PC-3 (cell line): ENCODE results near the gene PAFAH1B2. TPM values are rescaled to one million over a fixed set of nuclear protein-coding genes. Genes with fewer than 3 reads are reported as not detected.

Source experiments
- ATAC-seq: fragments of 200-7000 bp; cut with Tn5 transposase; 2 replicates; pipeline ENCODE4 v1.9.1; 2020; ENCODE audit warnings: mild to moderate bottlenecking, moderate library complexity
- BruUV-seq: library from RNA; stranded (reverse); fragments of 400-500 nt; replicated peaks from 2 replicates; lab custom pipeline; 2021; lab: Mats Ljungman, UMichigan
- CTCF ChIA-PET: fragments of 300-600 bp; sonication (Branson Sonifier 250); formaldehyde crosslinking; loops from one replicate; lab custom pipeline; 2022; ENCODE audit warnings: antibody characterized with exemption; lab: Charles Lee
- POLR2A ChIA-PET: fragments of 300-600 bp; sonication (Branson Sonifier 250); formaldehyde crosslinking; loops from one replicate; lab custom pipeline; 2022; ENCODE audit warnings: antibody characterized with exemption; ENCODE audit not compliant: unreplicated experiment; lab: Charles Lee
- DNase-seq: peaks from one replicate; pipeline ENCODE4 v3.0.0-alpha.2; 2015
- H2AFZ ChIP-seq: fragments of 300-600 bp; sonication (generic); 2 replicates; pipeline ENCODE4 v1.6.0; 2016; ENCODE audit warnings: antibody characterized with exemption, low read length
- H3F3A ChIP-seq: fragments of 300-600 bp; sonication (generic); one replicate; pipeline ENCODE4 v1.6.0; 2017; ENCODE audit warnings: antibody characterized with exemption, low read length, control low read depth, mild to moderate bottlenecking; ENCODE audit not compliant: unreplicated experiment
- H3K27ac ChIP-seq: fragments of 300-600 bp; sonication (generic); 2 replicates; pipeline ENCODE4 v1.5.1; 2016; ENCODE audit warnings: mild to moderate bottlenecking, low read length
- H3K27me3 ChIP-seq: fragments of 300-600 bp; sonication (generic); 2 replicates; pipeline ENCODE4 v1.6.1; 2016; ENCODE audit warnings: low read length, mixed read lengths
- H3K36me3 ChIP-seq: fragments of 300-600 bp; sonication (generic); 2 replicates; pipeline ENCODE4 v1.6.1; 2016; ENCODE audit warnings: low read depth, mixed run types, low read length, mixed read lengths
- H3K4me1 ChIP-seq: fragments of 300-600 bp; sonication (generic); 2 replicates; pipeline ENCODE4 v1.5.1; 2016; ENCODE audit warnings: low read length; ENCODE audit not compliant: insufficient read depth
- H3K4me2 ChIP-seq: fragments of 300-600 bp; sonication (generic); 2 replicates; pipeline ENCODE4 v1.6.0; 2016; ENCODE audit warnings: low read length
- H3K4me3 ChIP-seq: fragments of 300-600 bp; sonication (generic); 2 replicates; pipeline ENCODE4 v1.5.1; 2016; ENCODE audit warnings: mild to moderate bottlenecking, low read length, mixed read lengths
- H3K79me2 ChIP-seq: fragments of 300-600 bp; sonication (generic); 2 replicates; pipeline ENCODE4 v1.6.1; 2017; ENCODE audit warnings: low read length, mixed read lengths
- H3K9ac ChIP-seq: fragments of 300-600 bp; sonication (generic); 2 replicates; pipeline ENCODE4 v1.6.0; 2016; ENCODE audit warnings: mild to moderate bottlenecking, low read length
- H3K9me2 ChIP-seq: fragments of 300-600 bp; sonication (generic); replicated peaks from 2 replicates; pipeline ENCODE4 v1.6.1; 2016; ENCODE audit warnings: mixed run types, low read length, mixed read lengths
- H3K9me3 ChIP-seq: fragments of 300-600 bp; sonication (generic); 2 replicates; pipeline ENCODE4 v1.6.1; 2016; ENCODE audit warnings: low read length, mixed read lengths
- H4K20me1 ChIP-seq: fragments of 300-600 bp; sonication (generic); 2 replicates; pipeline ENCODE4 v1.6.1; 2016; ENCODE audit warnings: low read length, mixed read lengths
- EZH2 ChIP-seq: fragments of 300-600 bp; sonication (generic); IDR thresholded peaks from one replicate; pipeline ENCODE4 v1.6.1; 2017; ENCODE audit warnings: antibody characterized with exemption, mild to moderate bottlenecking, low read length; ENCODE audit not compliant: unreplicated experiment
- EZH2phosphoT487 ChIP-seq: fragments of 300-600 bp; sonication (generic); IDR thresholded peaks from 2 replicates; pipeline ENCODE4 v1.6.1; 2018; ENCODE audit warnings: mild to moderate bottlenecking, antibody characterized with exemption, low read length, borderline replicate concordance
- intact Hi-C: fragments of 100-400 bp; cut with micrococcal nuclease; formaldehyde crosslinking; loops from 2 replicates; pipeline ENCODE4 v1.9.0; 2023
- total RNA-seq: library from RNA; depleted of rRNA; stranded (reverse); fragments of >200 nt; gene quantifications from 2 replicates; pipeline ENCODE4 v1.2.3, GENCODE V29; 2014
- TF ChIP-seq, protein P1 (sequence below): fragments of 300-600 bp; sonication (generic); conservative IDR thresholded peaks from 2 replicates; pipeline ENCODE4 v1.5.1; 2017; ENCODE audit warnings: antibody characterized with exemption, low read depth, mild to moderate bottlenecking, low read length

Gene PAFAH1B2
- total RNA-seq, 1 experiment from 2014 or later: 91.6 TPM

DNA sequence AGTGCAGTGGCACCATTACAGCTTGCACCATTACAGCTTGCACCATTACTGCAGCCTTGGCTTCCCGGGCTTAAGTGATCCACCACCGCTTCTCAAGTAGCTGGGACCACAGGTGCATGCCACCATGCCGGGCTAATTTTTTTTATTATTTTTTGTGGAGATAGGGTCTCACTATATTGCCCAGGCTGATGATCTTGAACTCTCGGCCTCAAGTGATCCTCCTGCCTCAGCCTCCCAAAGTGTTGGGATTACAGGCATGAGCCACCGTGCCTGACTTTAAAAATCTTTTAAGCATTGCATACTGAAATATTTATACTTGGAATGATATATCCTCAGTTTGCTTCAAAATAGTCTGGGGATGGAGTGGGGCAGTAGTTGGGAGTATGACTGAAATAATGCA is 10.4 kb downstream of the PAFAH1B2 start:
- Histone ChIP-seq H3F3A (no peaks in the 10 kb centered on the region), H3K9me3 (no peaks in the 10 kb centered on the region), H2AFZ (no peak overlapping the region), H3K27me3 (no peaks in the 10 kb centered on the region), H3K4me3 (no peak overlapping the region), H3K9me2 (no peaks in the 10 kb centered on the region), H3K9ac (no peak overlapping the region), H3K36me3 (peaks cover 39% of the 10 kb centered on the region; the same call in 1 of the 2 replicates), H3K79me2 (peaks cover 97% of the 10 kb centered on the region), H3K4me2 (no peak overlapping the region), H3K27ac (no peak overlapping the region), H4K20me1 (peaks cover 64% of the 10 kb centered on the region), H3K4me1 (no peaks in the 10 kb centered on the region)
- TF ChIP-seq EZH2phosphoT487: no peak
- TF ChIP-seq EZH2: no peak
- TF ChIP-seq, protein P1, sequence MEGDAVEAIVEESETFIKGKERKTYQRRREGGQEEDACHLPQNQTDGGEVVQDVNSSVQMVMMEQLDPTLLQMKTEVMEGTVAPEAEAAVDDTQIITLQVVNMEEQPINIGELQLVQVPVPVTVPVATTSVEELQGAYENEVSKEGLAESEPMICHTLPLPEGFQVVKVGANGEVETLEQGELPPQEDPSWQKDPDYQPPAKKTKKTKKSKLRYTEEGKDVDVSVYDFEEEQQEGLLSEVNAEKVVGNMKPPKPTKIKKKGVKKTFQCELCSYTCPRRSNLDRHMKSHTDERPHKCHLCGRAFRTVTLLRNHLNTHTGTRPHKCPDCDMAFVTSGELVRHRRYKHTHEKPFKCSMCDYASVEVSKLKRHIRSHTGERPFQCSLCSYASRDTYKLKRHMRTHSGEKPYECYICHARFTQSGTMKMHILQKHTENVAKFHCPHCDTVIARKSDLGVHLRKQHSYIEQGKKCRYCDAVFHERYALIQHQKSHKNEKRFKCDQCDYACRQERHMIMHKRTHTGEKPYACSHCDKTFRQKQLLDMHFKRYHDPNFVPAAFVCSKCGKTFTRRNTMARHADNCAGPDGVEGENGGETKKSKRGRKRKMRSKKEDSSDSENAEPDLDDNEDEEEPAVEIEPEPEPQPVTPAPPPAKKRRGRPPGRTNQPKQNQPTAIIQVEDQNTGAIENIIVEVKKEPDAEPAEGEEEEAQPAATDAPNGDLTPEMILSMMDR: no peak
- intact Hi-C loops: no loop called here
- ATAC-seq (no peak), DNase-seq (no peak)
- ChIA-PET POLR2A (no interaction called here), CTCF (no interaction called here)
- no TSS peak for BruUV-seq

DNA sequence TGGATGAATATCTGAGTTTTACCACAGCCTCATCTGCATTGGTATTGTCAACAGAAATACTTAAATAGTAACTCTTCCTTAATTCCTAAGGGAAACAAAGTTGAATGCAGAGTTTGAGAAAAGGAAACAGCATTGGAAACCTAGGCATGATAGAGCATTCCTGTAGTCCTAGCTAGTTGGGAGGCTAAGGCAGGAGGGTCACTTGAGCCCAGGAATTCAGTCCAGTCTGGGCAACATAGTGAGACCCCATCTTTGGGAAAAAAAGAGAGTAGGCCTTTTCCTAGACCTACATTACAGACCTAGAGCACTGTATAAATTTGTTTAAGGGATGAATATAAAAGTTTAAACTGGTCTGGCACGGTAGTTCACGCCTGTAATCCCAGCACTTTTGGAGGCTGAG is 13.4 kb downstream of the PAFAH1B2 start:
- intact Hi-C loops: no loop called here
- H3K9ac ChIP-seq: no peak overlapping the region
- BruUV-seq: no TSS peak
- no peaks in the 10 kb centered on the region for H3F3A ChIP-seq
- no peaks in the 10 kb centered on the region for H3K9me3 ChIP-seq
- ATAC-seq (no peak), DNase-seq (no peak)
- ChIA-PET CTCF (no interaction called here), POLR2A (no interaction called here)
- TF ChIP-seq, protein P1: no peak
- TF ChIP-seq EZH2phosphoT487 (no peak), EZH2 (no peak)
- peaks cover 60% of the 10 kb centered on the region for H3K36me3 ChIP-seq
- H3K9me2 ChIP-seq: no peaks in the 10 kb centered on the region
- H4K20me1 ChIP-seq: peaks cover 43% of the 10 kb centered on the region
- H3K4me1 ChIP-seq: no peaks in the 10 kb centered on the region
- H3K4me3 ChIP-seq: no peak overlapping the region
- no peak overlapping the region for H3K4me2 ChIP-seq
- peaks cover 76% of the 10 kb centered on the region for H3K79me2 ChIP-seq
- H3K27me3 ChIP-seq: no peaks in the 10 kb centered on the region
- no peak overlapping the region for H2AFZ ChIP-seq
- H3K27ac ChIP-seq: no peak overlapping the region

DNA sequence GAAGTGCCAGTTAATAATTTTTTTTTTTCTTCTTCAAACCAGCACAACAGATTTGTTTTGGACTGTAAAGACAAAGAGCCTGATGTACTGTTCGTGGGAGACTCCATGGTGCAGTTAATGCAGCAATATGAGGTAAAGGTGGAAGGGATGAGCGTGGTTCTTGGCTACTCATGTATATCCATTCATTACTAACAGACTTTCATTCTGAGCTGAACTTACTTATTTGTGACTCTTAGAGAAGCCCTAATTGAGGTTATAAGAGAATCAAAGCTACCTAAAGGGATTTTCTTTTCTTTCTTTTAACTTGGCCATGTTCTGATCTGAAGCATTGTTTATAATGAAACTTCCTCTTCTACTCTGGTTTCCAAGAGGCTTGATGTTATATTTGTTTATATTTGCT is 15.8 kb downstream of the PAFAH1B2 start:
- Histone ChIP-seq H2AFZ (no peak overlapping the region), H3K36me3 (peaks cover 62% of the 10 kb centered on the region), H3K27ac (no peak overlapping the region), H3F3A (no peaks in the 10 kb centered on the region), H3K9me3 (no peaks in the 10 kb centered on the region), H3K4me3 (no peak overlapping the region), H3K4me2 (no peak overlapping the region), H3K79me2 (peaks cover 52% of the 10 kb centered on the region), H3K9ac (no peak overlapping the region), H4K20me1 (peaks cover 28% of the 10 kb centered on the region; the same call in 1 of the 2 replicates), H3K9me2 (no peaks in the 10 kb centered on the region), H3K4me1 (no peaks in the 10 kb centered on the region), H3K27me3 (no peaks in the 10 kb centered on the region)
- intact Hi-C loops: no loop called here
- TF ChIP-seq EZH2 (no peak), EZH2phosphoT487 (no peak)
- TF ChIP-seq, protein P1: no peak
- ATAC-seq (no peak), DNase-seq (no peak)
- CTCF ChIA-PET: no interaction called here
- BruUV-seq: no TSS peak
- POLR2A ChIA-PET: no interaction called here
